H9 (cell line): Measurements from ENCODE around the gene BLOC1S5. TPM values are rescaled to one million over a fixed set of nuclear protein-coding genes. Genes with fewer than 3 reads are reported as not detected.

Source experiments
- DNase-seq: peaks from one replicate; pipeline ENCODE4 v3.0.0-alpha.2; 2017
- H2AFZ ChIP-seq: one replicate; pipeline ENCODE4 v1.6.1; 2013; ENCODE audit warnings: mild to moderate bottlenecking, low read length, control low read depth, moderate library complexity
- H2AK5ac ChIP-seq: 2 replicates; pipeline ENCODE4 v1.6.1; 2013; ENCODE audit warnings: low read length, control low read depth, mixed read lengths; ENCODE audit not compliant: insufficient read length
- H2BK120ac ChIP-seq: one replicate; pipeline ENCODE4 v1.6.1; 2013; ENCODE audit warnings: low read depth, mild to moderate bottlenecking, low read length, control low read depth, inconsistent platforms; ENCODE audit not compliant: poor library complexity, severe bottlenecking
- H2BK12ac ChIP-seq: 2 replicates; pipeline ENCODE4 v1.6.1; 2013; ENCODE audit warnings: low read length, control low read depth, mixed read lengths, low read depth; ENCODE audit not compliant: insufficient read length
- H2BK15ac ChIP-seq: 2 replicates; pipeline ENCODE4 v1.6.1; 2013; ENCODE audit warnings: low read depth, low read length, control low read depth
- H2BK20ac ChIP-seq: one replicate; pipeline ENCODE4 v1.6.1; 2013; ENCODE audit warnings: low read depth, mild to moderate bottlenecking, low read length, control low read depth, inconsistent platforms; ENCODE audit not compliant: poor library complexity, severe bottlenecking
- H2BK5ac ChIP-seq: 2 replicates; pipeline ENCODE4 v1.6.1; 2013; ENCODE audit warnings: low read length, control low read depth, mixed read lengths; ENCODE audit not compliant: insufficient read length
- H3K14ac ChIP-seq: 2 replicates; pipeline ENCODE4 v1.6.1; 2013; ENCODE audit warnings: low read length, control low read depth; ENCODE audit not compliant: insufficient read depth
- H3K18ac ChIP-seq: 2 replicates; pipeline ENCODE4 v1.6.1; 2013; ENCODE audit warnings: low read depth, mild to moderate bottlenecking, mixed read lengths, low read length, control low read depth; ENCODE audit not compliant: insufficient read length
- H3K23ac ChIP-seq: 2 replicates; pipeline ENCODE4 v1.6.1; 2013; ENCODE audit warnings: low read length, control low read depth, mixed read lengths, low read depth; ENCODE audit not compliant: insufficient read length
- H3K23me2 ChIP-seq: 2 replicates; pipeline ENCODE4 v1.6.1; 2013; ENCODE audit warnings: low read depth, mild to moderate bottlenecking, mixed read lengths, low read length, control low read depth; ENCODE audit not compliant: insufficient read length, poor library complexity, severe bottlenecking
- H3K27ac ChIP-seq: 2 replicates; pipeline ENCODE4 v1.5.1; 2013; ENCODE audit warnings: low read length, control low read depth, mixed read lengths, low read depth; ENCODE audit not compliant: insufficient read length
- H3K27me3 ChIP-seq: 2 replicates; pipeline ENCODE4 v1.6.1; 2013; ENCODE audit warnings: low read length, control low read depth, inconsistent platforms; ENCODE audit not compliant: insufficient read depth
- H3K4ac ChIP-seq: 2 replicates; pipeline ENCODE4 v1.6.1; 2013; ENCODE audit warnings: low read depth, mild to moderate bottlenecking, control low read depth, inconsistent platforms, low read length, moderate library complexity
- H3K4me1 ChIP-seq: 2 replicates; pipeline ENCODE4 v1.6.1; 2013; ENCODE audit warnings: low read length, control low read depth, inconsistent platforms; ENCODE audit not compliant: insufficient read depth
- H3K4me2 ChIP-seq: 2 replicates; pipeline ENCODE4 v1.6.1; 2013; ENCODE audit warnings: low read length, control low read depth, mixed read lengths; ENCODE audit not compliant: insufficient read length, insufficient read depth
- H3K56ac ChIP-seq: 2 replicates; pipeline ENCODE4 v1.6.1; 2013; ENCODE audit warnings: low read depth, mild to moderate bottlenecking, mixed read lengths, low read length, control low read depth; ENCODE audit not compliant: insufficient read length
- H3K79me1 ChIP-seq: 2 replicates; pipeline ENCODE4 v1.6.1; 2013; ENCODE audit warnings: low read depth, mild to moderate bottlenecking, moderate library complexity, low read length, control low read depth, inconsistent platforms; ENCODE audit not compliant: insufficient read depth, poor library complexity, severe bottlenecking
- H3K79me2 ChIP-seq: 2 replicates; pipeline ENCODE4 v1.6.1; 2013; ENCODE audit warnings: low read length, control low read depth, inconsistent platforms; ENCODE audit not compliant: insufficient read depth
- H3K9ac ChIP-seq: 2 replicates; pipeline ENCODE4 v1.6.1; 2013; ENCODE audit warnings: low read length, control low read depth, mixed read lengths; ENCODE audit not compliant: insufficient read length; ENCODE audit errors: extremely low read depth
- H3K9me3 ChIP-seq: one replicate; pipeline ENCODE4 v1.6.1; 2013; ENCODE audit warnings: low read depth, low read length, inconsistent platforms; ENCODE audit not compliant: control insufficient read depth
- H3T11ph ChIP-seq: one replicate; pipeline ENCODE4 v1.6.1; 2013; ENCODE audit warnings: mild to moderate bottlenecking, low read length, control low read depth, inconsistent platforms
- H4K20me1 ChIP-seq: one replicate; pipeline ENCODE4 v1.6.1; 2013; ENCODE audit not compliant: control insufficient read depth, insufficient read length, insufficient read depth
- H4K5ac ChIP-seq: 2 replicates; pipeline ENCODE4 v1.6.1; 2013; ENCODE audit warnings: low read depth, mild to moderate bottlenecking, mixed read lengths, low read length, control low read depth; ENCODE audit not compliant: insufficient read length
- H4K8ac ChIP-seq: replicated peaks from 2 replicates; pipeline ENCODE4 v1.6.1; 2013; ENCODE audit warnings: low read length, control low read depth, mixed read lengths, low read depth; ENCODE audit not compliant: insufficient read length
- H4K91ac ChIP-seq: 2 replicates; pipeline ENCODE4 v1.6.1; 2013; ENCODE audit warnings: low read depth, mild to moderate bottlenecking, moderate library complexity, mixed read lengths, low read length, control low read depth; ENCODE audit not compliant: insufficient read length
- H3K27ac Mint-ChIP-seq, 3 experiments: 2 replicates in 2 of 3; 3 replicates in 1 of 3; pipeline ENCODE4 v1.8.0; 2020 to 2021; ENCODE audit warnings: mixed read lengths in 3 of 3, mild to moderate bottlenecking in 1 of 3, moderate library complexity in 1 of 3
- H3K27me3 Mint-ChIP-seq: 2 replicates; pipeline ENCODE4 v1.8.0; 2021; ENCODE audit warnings: low read depth, mild to moderate bottlenecking, moderate library complexity, mixed read lengths
- H3K36me3 Mint-ChIP-seq, 3 experiments: 2 replicates in 2 of 3; 3 replicates in 1 of 3; pipeline ENCODE4 v1.8.0; 2020 to 2021; ENCODE audit warnings: low read depth in 3 of 3, mixed read lengths in 3 of 3; ENCODE audit not compliant: insufficient read depth in 1 of 3
- H3K4me1 Mint-ChIP-seq, 2 experiments: 2 replicates each; pipeline ENCODE4 v1.8.0; 2020; ENCODE audit warnings: mixed read lengths in 2 of 2
- H3K4me3 Mint-ChIP-seq, 2 experiments: 2 replicates in 1 of 2; 3 replicates in 1 of 2; pipeline ENCODE4 v1.8.0; 2020 to 2021; ENCODE audit warnings: mild to moderate bottlenecking in 2 of 2, mixed read lengths in 2 of 2, moderate library complexity in 1 of 2
- H3K9me3 Mint-ChIP-seq, 2 experiments: 2 replicates in 1 of 2; 3 replicates in 1 of 2; pipeline ENCODE4 v1.8.0; 2020; ENCODE audit warnings: mild to moderate bottlenecking in 2 of 2, mixed read lengths in 2 of 2, moderate library complexity in 1 of 2
- CTCF ChIP-seq: fragments of 200-600 bp; sonication (generic); conservative IDR thresholded peaks from 3 replicates; pipeline ENCODE4 v1.8.0; 2021; ENCODE audit warnings: antibody characterized with exemption, mild to moderate bottlenecking
- WGBS: extraction: QIAGEN DNeasy Blood & Tissue Kit; methylation state at CpG from one replicate; pipeline ENCODE4 v1.1.7; 2013; ENCODE audit warnings: missing lambda C conversion rate, low lambda C conversion rate, mixed read lengths; ENCODE audit not compliant: insufficient read length; ENCODE audit errors: extremely low coverage; 5-methylcytosine and 5-hydroxymethylcytosine counted together
- total RNA-seq: library from RNA; stranded (reverse); gene quantifications from 2 replicates; pipeline ENCODE4 v1.2.1, GENCODE V29; 2021

The BLOC1S5 gene
- total RNA-seq, 1 experiment from 2014 or later = 15.6 TPM

GRCh38 chr6:8074213-8074612, 10.0 kb upstream of the BLOC1S5 start:
- Mint-ChIP-seq H3K27ac (no peak overlapping the region), H3K27me3 (peaks cover 7% of the 10 kb centered on the region), H3K4me1 (no peaks in the 10 kb centered on the region), H3K36me3 (peaks cover 11 to 16% (median 13%) of the 10 kb centered on the region in 3 experiments), H3K4me3 (no peak overlapping the region), H3K9me3 (peaks cover 0 to 6% of the 10 kb centered on the region in 2 experiments; a peak in 1 of 5 replicates)
- H2BK20ac ChIP-seq = no peak overlapping the region
- H3K23ac ChIP-seq = no peak overlapping the region
- H2AK5ac ChIP-seq = no peak overlapping the region
- no peak overlapping the region for H2BK120ac ChIP-seq
- H4K20me1 ChIP-seq = no peaks in the 10 kb centered on the region
- H4K8ac ChIP-seq = no peak overlapping the region
- H3K14ac ChIP-seq = no peak overlapping the region
- no peak overlapping the region for H2AFZ ChIP-seq
- no peak overlapping the region for H3K27ac ChIP-seq
- no peak overlapping the region for H3K4me2 ChIP-seq
- H3K9ac ChIP-seq = no peak overlapping the region
- no peak overlapping the region for H2BK5ac ChIP-seq
- no peak overlapping the region for H2BK12ac ChIP-seq
- no peak overlapping the region for H3K4ac ChIP-seq
- no peak for DNase-seq
- no peak overlapping the region for H4K5ac ChIP-seq
- H3K27me3 ChIP-seq = no peaks in the 10 kb centered on the region
- no peaks in the 10 kb centered on the region for H3K79me2 ChIP-seq
- no peak overlapping the region for H3T11ph ChIP-seq
- no CpG with 5 or more reads among the region's 4 CpGs for WGBS
- H3K79me1 ChIP-seq = no peaks in the 10 kb centered on the region
- H3K23me2 ChIP-seq = no peaks in the 10 kb centered on the region
- no peak overlapping the region for H4K91ac ChIP-seq
- no peaks in the 10 kb centered on the region for H3K4me1 ChIP-seq
- TF ChIP-seq CTCF = no peak
- no peak overlapping the region for H3K18ac ChIP-seq
- H3K9me3 ChIP-seq = no peaks in the 10 kb centered on the region
- H2BK15ac ChIP-seq = no peak overlapping the region
- H3K56ac ChIP-seq = no peak overlapping the region
